Effector memory CD8-positive, alpha-beta T cell (primary cell): ENCODE results near the gene NELFA.

ENCODE experiments used
- ATAC-seq: fragments of 150-1000 bp; cut with Tn5 transposase; replicated peaks from 2 replicates; pipeline ENCODE4 v1.10.0; 2021; ENCODE audit warnings: mild to moderate bottlenecking, moderate library complexity
- DNase-seq, 3 experiments: peaks; one replicate each; pipeline ENCODE4 v3.0.0; 2021
- H3K27ac Mint-ChIP-seq, 2 donors: one replicate each; pipeline ENCODE4 v1.8.0; 2022; ENCODE audit warnings: mild to moderate bottlenecking in 2 of 2, mixed read lengths in 2 of 2, moderate library complexity in 2 of 2
- H3K27me3 Mint-ChIP-seq, 2 donors: one replicate each; pipeline ENCODE4 v1.8.0; 2022; ENCODE audit warnings: mixed read lengths in 2 of 2
- H3K36me3 Mint-ChIP-seq: one replicate; pipeline ENCODE4 v1.8.0; 2022; ENCODE audit warnings: mild to moderate bottlenecking, moderate library complexity, mixed read lengths; ENCODE audit not compliant: insufficient read depth
- H3K4me1 Mint-ChIP-seq, 2 donors: one replicate each; pipeline ENCODE4 v1.8.0; 2022; ENCODE audit warnings: low read depth in 2 of 2, mixed read lengths in 2 of 2
- H3K4me3 Mint-ChIP-seq, 2 donors: one replicate each; pipeline ENCODE4 v1.8.0; 2022; ENCODE audit warnings: mild to moderate bottlenecking in 2 of 2, mixed read lengths in 2 of 2, moderate library complexity in 2 of 2
- H3K9me3 Mint-ChIP-seq, 2 donors: one replicate each; pipeline ENCODE4 v1.8.0; 2022; ENCODE audit warnings: mixed read lengths in 2 of 2

Gene NELFA

GRCh38 chr4:1979477-1980196, 29.1 kb downstream of the NELFA start:
- no peak for ATAC-seq
- Mint-ChIP-seq H3K36me3 (peaks cover 74% of the 10 kb centered on the region), H3K4me1 (no peaks in the 10 kb centered on the region), H3K27me3 (no peaks in the 10 kb centered on the region), H3K9me3 (no peaks in the 10 kb centered on the region), H3K27ac (peak overlapping the region; percentile 23 to 75), H3K4me3 (no peak overlapping the region)
- no peak for DNase-seq

GRCh38 chr4:1978741-1979476, 29.9 kb downstream of the NELFA start:
- Mint-ChIP-seq H3K4me1 (no peaks in the 10 kb centered on the region), H3K36me3 (peaks cover 69% of the 10 kb centered on the region), H3K27me3 (no peaks in the 10 kb centered on the region), H3K27ac (peak overlapping the region in 1 of 2 donors; percentile 23), H3K4me3 (no peak overlapping the region), H3K9me3 (no peaks in the 10 kb centered on the region)
- ATAC-seq, result no peak
- DNase-seq, result no peak

- no peak overlapping the region for H3K4me3 Mint-ChIP-seq
- no peaks in the 10 kb centered on the region for H3K4me1 Mint-ChIP-seq
- ATAC-seq, result no peak
- DNase-seq, result no peak
- no peaks in the 10 kb centered on the region for H3K9me3 Mint-ChIP-seq
- no peak overlapping the region for H3K27ac Mint-ChIP-seq
- H3K27me3 Mint-ChIP-seq, result no peaks in the 10 kb centered on the region
- peaks cover 63% of the 10 kb centered on the region for H3K36me3 Mint-ChIP-seq
Measured at GRCh38 chr4:1978226-1978625, 30.5 kb downstream of the NELFA start.

GRCh38 chr4:1976416-1977352, 32.1 kb downstream of the NELFA start:
- DNase-seq (no peak), ATAC-seq (no peak)
- Mint-ChIP-seq H3K4me3 (no peak overlapping the region), H3K36me3 (peaks cover 49% of the 10 kb centered on the region), H3K27me3 (no peaks in the 10 kb centered on the region), H3K9me3 (no peaks in the 10 kb centered on the region), H3K4me1 (no peaks in the 10 kb centered on the region), H3K27ac (peak overlapping the region in 1 of 2 donors; percentile 38)

DNA sequence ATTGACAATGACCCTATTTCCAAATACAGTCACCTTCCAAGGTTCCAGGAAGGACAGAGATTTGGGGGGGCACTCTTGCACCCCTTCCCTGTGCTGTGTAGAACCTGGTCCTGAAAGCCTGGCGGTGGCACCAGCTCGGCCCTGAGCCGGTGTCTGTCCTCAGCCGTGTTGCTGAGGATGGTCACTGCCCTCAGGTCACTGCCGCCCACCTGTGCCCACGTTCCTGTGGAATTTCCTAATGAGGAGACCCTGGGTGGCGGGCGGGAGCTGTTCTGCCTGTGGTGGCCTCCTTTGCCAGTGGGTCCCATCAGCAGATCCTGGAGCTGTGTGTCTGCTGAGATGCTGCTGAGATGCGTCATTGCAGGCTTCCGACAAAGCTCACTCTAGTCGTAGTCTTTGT, 32.9 kb downstream of the NELFA start:
- no peaks in the 10 kb centered on the region for H3K27me3 Mint-ChIP-seq
- ATAC-seq (no peak), DNase-seq (no peak)
- H3K4me1 Mint-ChIP-seq, result no peaks in the 10 kb centered on the region
- H3K9me3 Mint-ChIP-seq, result no peaks in the 10 kb centered on the region
- H3K36me3 Mint-ChIP-seq, result peaks cover 41% of the 10 kb centered on the region
- no peak overlapping the region for H3K27ac Mint-ChIP-seq
- H3K4me3 Mint-ChIP-seq, result no peak overlapping the region

DNA sequence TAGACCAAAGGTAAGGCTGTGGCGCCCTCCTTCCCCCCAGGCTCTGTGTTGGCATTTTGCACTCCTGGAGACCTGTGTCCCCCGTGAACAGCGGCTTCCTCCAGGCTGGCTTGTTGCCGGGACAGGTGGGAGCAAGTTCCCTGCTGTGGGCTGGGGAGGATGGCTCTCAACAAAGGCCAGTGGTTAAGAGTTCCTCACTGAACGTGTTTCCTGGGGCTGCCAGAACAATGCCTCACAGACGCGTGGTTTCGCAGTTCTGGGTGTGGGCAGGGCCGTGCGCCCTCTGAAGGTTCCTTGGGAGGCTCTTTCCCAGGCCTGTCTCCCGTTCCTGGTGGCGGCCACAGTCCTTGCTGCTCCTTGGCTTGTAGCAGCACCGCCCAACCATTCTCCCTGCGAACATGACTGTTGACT, 33.4 kb downstream of the NELFA start:
- no peaks in the 10 kb centered on the region for H3K9me3 Mint-ChIP-seq
- peaks cover 36% of the 10 kb centered on the region for H3K36me3 Mint-ChIP-seq
- no peak overlapping the region for H3K27ac Mint-ChIP-seq
- ATAC-seq, result no peak
- H3K4me3 Mint-ChIP-seq, result no peak overlapping the region
- no peaks in the 10 kb centered on the region for H3K4me1 Mint-ChIP-seq
- DNase-seq, result no peak
- H3K27me3 Mint-ChIP-seq, result no peaks in the 10 kb centered on the region

- Mint-ChIP-seq H3K36me3 (peaks cover 30% of the 10 kb centered on the region), H3K4me3 (no peak overlapping the region), H3K4me1 (peaks cover 0 to 2% of the 10 kb centered on the region in 2 donors), H3K9me3 (no peaks in the 10 kb centered on the region), H3K27me3 (no peaks in the 10 kb centered on the region), H3K27ac (no peak overlapping the region)
- DNase-seq (no peak), ATAC-seq (no peak)
Measured at GRCh38 chr4:1974840-1975239, 33.9 kb downstream of the NELFA start.

DNA sequence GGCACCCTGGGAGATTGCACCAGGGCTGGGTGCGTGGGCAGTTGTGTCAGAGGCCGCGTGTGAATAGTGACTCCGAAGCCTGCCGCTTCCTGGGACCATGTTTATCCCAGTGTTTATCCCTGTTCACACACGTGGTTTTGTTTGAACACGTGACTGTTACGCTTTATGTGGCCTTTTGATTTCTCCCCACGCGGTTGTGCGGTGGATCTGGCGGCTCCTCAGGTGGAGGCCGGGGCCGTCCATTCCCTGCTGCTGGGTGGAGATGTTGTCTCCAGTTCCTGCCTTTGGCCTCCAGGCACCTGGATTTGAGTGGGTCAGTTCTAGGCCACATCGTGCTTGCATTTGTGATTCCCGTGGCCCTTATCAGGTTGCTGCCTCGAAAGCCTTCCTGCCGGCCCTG, 35.1 kb downstream of the NELFA start:
- DNase-seq (no peak), ATAC-seq (no peak)
- H3K9me3 Mint-ChIP-seq, result no peaks in the 10 kb centered on the region
- peaks cover 22% of the 10 kb centered on the region for H3K36me3 Mint-ChIP-seq
- H3K27me3 Mint-ChIP-seq, result no peaks in the 10 kb centered on the region
- peaks cover 0 to 2% of the 10 kb centered on the region in 2 donors for H3K4me1 Mint-ChIP-seq
- H3K27ac Mint-ChIP-seq, result peak overlapping the region in 1 of 2 donors; percentile 31
- H3K4me3 Mint-ChIP-seq, result no peak overlapping the region

- no peaks in the 10 kb centered on the region for H3K9me3 Mint-ChIP-seq
- no peak for ATAC-seq
- H3K27me3 Mint-ChIP-seq, result no peaks in the 10 kb centered on the region
- peaks cover 22% of the 10 kb centered on the region for H3K36me3 Mint-ChIP-seq
- H3K27ac Mint-ChIP-seq, result no peak overlapping the region
- H3K4me1 Mint-ChIP-seq, result peaks cover 0 to 2% of the 10 kb centered on the region in 2 donors
- no peak for DNase-seq
- no peak overlapping the region for H3K4me3 Mint-ChIP-seq
Measured at GRCh38 chr4:1973218-1973617, 35.6 kb downstream of the NELFA start.

- Mint-ChIP-seq H3K36me3 (peaks cover 19% of the 10 kb centered on the region), H3K27ac (no peak overlapping the region)
- no peak for DNase-seq
Measured at GRCh38 chr4:1972414-1972813, 36.4 kb downstream of the NELFA start.

GRCh38 chr4:1971456-1972200, 37.1 kb downstream of the NELFA start:
- peaks cover 13% of the 10 kb centered on the region for H3K36me3 Mint-ChIP-seq
- peak overlapping the region in 1 of 2 donors; percentile 62 for H3K27ac Mint-ChIP-seq
- ATAC-seq, result no peak
- H3K9me3 Mint-ChIP-seq, result no peaks in the 10 kb centered on the region
- H3K4me1 Mint-ChIP-seq, result peaks cover 0 to 2% of the 10 kb centered on the region in 2 donors
- no peak for DNase-seq
- no peak overlapping the region for H3K4me3 Mint-ChIP-seq
- no peaks in the 10 kb centered on the region for H3K27me3 Mint-ChIP-seq

More at GRCh38 chr4:1972414-1972813, 36.4 kb downstream of the NELFA start:
- Mint-ChIP-seq H3K9me3 (no peaks in the 10 kb centered on the region), H3K4me3 (no peak overlapping the region), H3K27me3 (no peaks in the 10 kb centered on the region), H3K4me1 (peaks cover 0 to 2% of the 10 kb centered on the region in 2 donors)
- no peak for ATAC-seq

GRCh38 chr4:1970926-1971325, 37.8 kb downstream of the NELFA start:
- Mint-ChIP-seq H3K36me3 (peaks cover 8% of the 10 kb centered on the region), H3K4me3 (no peak overlapping the region), H3K27ac (peak overlapping the region in 1 of 2 donors; percentile 62), H3K9me3 (no peaks in the 10 kb centered on the region), H3K4me1 (peaks cover 0 to 2% of the 10 kb centered on the region in 2 donors), H3K27me3 (no peaks in the 10 kb centered on the region)
- ATAC-seq (no peak), DNase-seq (no peak)
